DOHH2 (cell line): ENCODE measurements around the gene EIF2S2.

Experiments
- H3F3A ChIP-seq: fragments of 200-600 bp; sonication (generic), shearing (Covaris generic); 2 replicates; pipeline ENCODE4 v1.6.0; 2016; ENCODE audit warnings: antibody characterized with exemption, mild to moderate bottlenecking; ENCODE audit not compliant: control insufficient read depth, insufficient read depth
- H3K27ac ChIP-seq: fragments of 200-600 bp; sonication (generic); 2 replicates; pipeline ENCODE4 v1.5.1; 2014; ENCODE audit warnings: low read depth, mild to moderate bottlenecking, low read length, moderate library complexity
- H3K27me3 ChIP-seq: fragments of 200-600 bp; sonication (generic); 2 replicates; pipeline ENCODE4 v1.6.1; 2014; ENCODE audit warnings: mild to moderate bottlenecking, low read length, mixed read lengths; ENCODE audit not compliant: control insufficient read depth
- H3K36me3 ChIP-seq: fragments of 200-600 bp; sonication (generic); 2 replicates; pipeline ENCODE4 v1.6.1; 2014; ENCODE audit warnings: mild to moderate bottlenecking, low read length, moderate library complexity, mixed read lengths; ENCODE audit not compliant: control insufficient read depth
- H3K4me1 ChIP-seq: fragments of 200-600 bp; sonication (generic); 2 replicates; pipeline ENCODE4 v1.6.1; 2014; ENCODE audit warnings: mild to moderate bottlenecking, low read length, mixed read lengths; ENCODE audit not compliant: control insufficient read depth
- H3K4me2 ChIP-seq: fragments of 200-600 bp; sonication (generic); 2 replicates; pipeline ENCODE4 v1.6.0; 2014; ENCODE audit warnings: mild to moderate bottlenecking, low read length, moderate library complexity
- H3K4me3 ChIP-seq: fragments of 200-600 bp; sonication (generic); 2 replicates; pipeline ENCODE4 v1.5.1; 2014; ENCODE audit warnings: mild to moderate bottlenecking, low read length, mixed read lengths
- H3K79me2 ChIP-seq: fragments of 200-600 bp; sonication (generic); 2 replicates; pipeline ENCODE4 v1.6.1; 2014; ENCODE audit warnings: mild to moderate bottlenecking, low read length, mixed read lengths; ENCODE audit not compliant: control insufficient read depth
- H3K9me2 ChIP-seq: fragments of 200-600 bp; sonication (generic); replicated peaks from 2 replicates; pipeline ENCODE4 v1.6.1; 2014; ENCODE audit warnings: mild to moderate bottlenecking, low read length, mixed read lengths; ENCODE audit not compliant: control insufficient read depth
- H3K9me3 ChIP-seq: fragments of 200-600 bp; sonication (generic); 2 replicates; pipeline ENCODE4 v1.6.1; 2014; ENCODE audit warnings: antibody characterized with exemption, low read length, mixed read lengths; ENCODE audit not compliant: control insufficient read depth, insufficient read depth
- H4K20me1 ChIP-seq: fragments of 200-600 bp; sonication (generic); 2 replicates; pipeline ENCODE4 v1.6.0; 2014; ENCODE audit warnings: low read depth, mild to moderate bottlenecking, antibody characterized with exemption, low read length, moderate library complexity; ENCODE audit not compliant: control insufficient read depth, insufficient read depth
- CTCF ChIP-seq: fragments of 200-600 bp; sonication (generic); IDR thresholded peaks from one replicate; pipeline ENCODE4 v1.5.1; 2014; ENCODE audit warnings: antibody characterized with exemption, mild to moderate bottlenecking, low read depth, low read length; ENCODE audit not compliant: poor library complexity, severe bottlenecking
- EZH2phosphoT487 ChIP-seq: fragments of 200-600 bp; sonication (generic); IDR thresholded peaks from 2 replicates; pipeline ENCODE4 v1.6.1; 2017; ENCODE audit warnings: borderline replicate concordance, mild to moderate bottlenecking, antibody characterized with exemption, low read length, moderate library complexity, mixed read lengths

EIF2S2 gene

GRCh38 chr20:34074101-34074760 lies 37.8 kb downstream of the EIF2S2 start:
- Histone ChIP-seq H3K4me2 (no peak overlapping the region), H3K79me2 (peaks cover 38% of the 10 kb centered on the region), H3K4me1 (peaks cover 4% of the 10 kb centered on the region; the same call in 1 of the 2 replicates), H3K9me2 (no peaks in the 10 kb centered on the region), H3K4me3 (no peak overlapping the region), H3K9me3 (no peaks in the 10 kb centered on the region), H3K36me3 (peaks cover 72% of the 10 kb centered on the region), H4K20me1 (no peaks in the 10 kb centered on the region; the same call in 1 of the 2 replicates), H3K27me3 (no peaks in the 10 kb centered on the region), H3K27ac (no peak overlapping the region), H3F3A (no peaks in the 10 kb centered on the region)
- TF ChIP-seq CTCF: no peak
- no peak for TF ChIP-seq EZH2phosphoT487

GRCh38 chr20:34072778-34073177 lies 39.3 kb downstream of the EIF2S2 start:
- peaks cover 41% of the 10 kb centered on the region for H3K79me2 ChIP-seq
- H3K4me1 ChIP-seq: peaks cover 6% of the 10 kb centered on the region; the same call in 1 of the 2 replicates
- H3F3A ChIP-seq: no peaks in the 10 kb centered on the region
- no peak overlapping the region for H3K4me2 ChIP-seq
- H3K27ac ChIP-seq: no peak overlapping the region
- H3K36me3 ChIP-seq: peaks cover 59% of the 10 kb centered on the region
- TF ChIP-seq EZH2phosphoT487: no peak
- TF ChIP-seq CTCF: no peak
- H3K27me3 ChIP-seq: no peaks in the 10 kb centered on the region
- H4K20me1 ChIP-seq: no peaks in the 10 kb centered on the region; the same call in 1 of the 2 replicates
- H3K9me3 ChIP-seq: no peaks in the 10 kb centered on the region
- no peak overlapping the region for H3K4me3 ChIP-seq
- no peaks in the 10 kb centered on the region for H3K9me2 ChIP-seq

GRCh38 chr20:34072076-34072475 lies 40.0 kb downstream of the EIF2S2 start:
- Histone ChIP-seq H3K9me3 (no peaks in the 10 kb centered on the region), H3K4me2 (no peak overlapping the region), H3K4me1 (peaks cover 6% of the 10 kb centered on the region; the same call in 1 of the 2 replicates), H3K36me3 (peaks cover 53% of the 10 kb centered on the region), H3K27me3 (no peaks in the 10 kb centered on the region), H3K79me2 (peaks cover 41% of the 10 kb centered on the region), H3K4me3 (no peak overlapping the region), H3K27ac (no peak overlapping the region), H4K20me1 (no peaks in the 10 kb centered on the region; the same call in 1 of the 2 replicates), H3K9me2 (no peaks in the 10 kb centered on the region), H3F3A (no peaks in the 10 kb centered on the region)
- TF ChIP-seq CTCF: no peak
- no peak for TF ChIP-seq EZH2phosphoT487
